Umbilical cord (tissue), 2 donors: Measurements from ENCODE around the gene CRHR2. TPM values are rescaled to one million over a fixed set of nuclear protein-coding genes. Genes with fewer than 3 reads are reported as not detected.

Source experiments
- DNase-seq: peaks from one replicate; pipeline ENCODE4 v3.0.0-alpha.2; 2015; ENCODE audit warnings: low spot score
- total RNA-seq: library from RNA; depleted of rRNA; stranded (reverse); fragments of >200 nt; gene quantifications from one replicate; pipeline ENCODE4 v1.2.3, GENCODE V29; 2014; ENCODE audit warnings: low replicate concordance; ENCODE audit not compliant: insufficient read depth

CRHR2 gene
- total RNA-seq, 1 donor from 2014 or later, result 0.72 TPM

- DNase-seq, result no peak
Observed at GRCh38 chr7:30625283-30625682, 57.0 kb downstream of the CRHR2 start.

- peak; percentile 9 for DNase-seq
Observed at GRCh38 chr7:30618961-30619360, 63.3 kb downstream of the CRHR2 start.

GRCh38 chr7:30618080-30618676 is 64.1 kb downstream of the CRHR2 start:
- no peak for DNase-seq

- DNase-seq, result no peak
Observed at GRCh38 chr7:30617359-30617758, 64.9 kb downstream of the CRHR2 start.

- no peak for DNase-seq
Observed at GRCh38 chr7:30616318-30616717, 65.9 kb downstream of the CRHR2 start.

GRCh38 chr7:30613366-30614325 is 68.6 kb downstream of the CRHR2 start:
- no peak for DNase-seq

GRCh38 chr7:30612658-30613265 is 69.5 kb downstream of the CRHR2 start:
- no peak for DNase-seq

- DNase-seq, result no peak
Observed at GRCh38 chr7:30605832-30606231, 76.4 kb downstream of the CRHR2 start.

- DNase-seq, result no peak
Observed at GRCh38 chr7:30604901-30605300, 77.4 kb downstream of the CRHR2 start.

Other genes with a start within 250 kb of the CRHR2 start
- 25.5 TPM for gene NOD1, start 203.7 kb downstream of the CRHR2 start, total RNA-seq
- gene GGCT, start 177.6 kb downstream of the CRHR2 start, total RNA-seq, result 49.1 TPM
- gene GARS1, start 87.6 kb downstream of the CRHR2 start, total RNA-seq, result 68.1 TPM
- gene INMT, start 69.7 kb upstream of the CRHR2 start, total RNA-seq, result 151 TPM
- 28.4 TPM for gene MINDY4, start 89.0 kb upstream of the CRHR2 start, total RNA-seq
- 121 TPM for gene AQP1, start 229.4 kb upstream of the CRHR2 start, total RNA-seq